Measurements from ENCODE around the gene SLC37A1.

- no peak for TF ChIP-seq POLR2A (IDR thresholded peaks at IDR 0.05; ENCODE audit: low read length)
- no peak for TF ChIP-seq GATA1 (IDR thresholded peaks at IDR 0.05; ENCODE audit: low read depth, low read length)
These were observed 67.2 kb downstream of the SLC37A1 start for GRCh38 chr21:42580793-42581321.

All from erythroblast (primary cell).